SK-MEL-5 (cell line): Measurements from ENCODE around the gene ADAMTS17. TPM values are rescaled to one million over a fixed set of nuclear protein-coding genes. Genes with fewer than 3 reads are reported as not detected.
A peak's percentile ranks its signal among the peaks of the same experiment; 100 is the strongest.

Experiments used
- DNase-seq: peaks from one replicate; pipeline ENCODE4 v3.0.0-alpha.2; 2016; ENCODE audit warnings: low read depth, low spot score
- in situ Hi-C: cut with HindIII; loops from 2 replicates; pipeline ENCODE4 v1.10.0; 2016; ENCODE audit warnings: low sequenced_read_pairs, high pct_unique_total_duplicates, low pct_unique_long_range_greater_than_20kb
- total RNA-seq: library from RNA; depleted of rRNA; stranded (reverse); fragments of >200 nt; shearing (Covaris generic); gene quantifications from 2 replicates; pipeline ENCODE4 v1.2.3, GENCODE V29; 2014

ADAMTS17 gene
- total RNA-seq, 1 experiment from 2014 or later = 1.8 TPM

GRCh38 chr15:100330221-100330620 lies 11.6 kb downstream of the ADAMTS17 start:
- in situ Hi-C loops = no loop called here
- DNase-seq = no peak

DNA sequence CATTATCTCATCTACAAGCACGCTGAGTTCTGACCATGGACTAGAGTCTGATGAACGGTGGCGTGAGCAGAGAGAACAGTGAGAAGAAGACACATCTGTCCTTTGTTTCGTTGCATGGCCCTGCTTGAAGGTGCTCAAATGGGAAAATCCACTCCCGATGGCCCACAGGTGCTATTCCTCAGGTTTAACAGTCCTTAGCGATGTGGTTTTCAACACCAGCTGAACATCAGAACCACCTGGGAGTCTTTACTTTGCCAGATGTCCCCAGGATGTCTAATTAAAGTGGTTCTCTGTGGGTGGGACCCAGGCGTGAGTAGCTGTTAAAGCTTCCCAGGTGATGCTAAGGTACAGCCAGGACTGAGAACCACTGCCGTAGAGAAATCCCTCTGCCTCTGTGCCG lies 13.0 kb downstream of the ADAMTS17 start:
- in situ Hi-C loops = no loop called here
- no peak for DNase-seq

DNA sequence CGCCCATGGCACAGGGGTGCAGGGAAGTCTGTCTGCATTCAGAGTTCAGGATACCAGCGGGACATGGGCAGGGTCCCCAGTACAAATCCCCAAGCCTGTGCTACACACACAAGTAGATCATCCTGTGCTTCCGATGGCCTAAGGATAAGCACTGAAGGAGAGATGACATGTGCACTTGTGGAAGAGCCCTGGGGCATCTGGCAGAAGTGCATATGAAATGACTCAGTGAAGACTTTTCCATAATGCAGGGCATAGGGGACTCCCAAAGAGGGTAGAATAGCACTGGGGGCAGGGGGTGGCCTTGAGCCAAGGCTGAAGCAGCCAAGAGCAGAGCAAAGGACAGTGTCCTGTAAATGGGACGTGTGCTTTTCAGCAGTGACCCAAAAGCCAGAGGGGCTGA lies 22.9 kb downstream of the ADAMTS17 start:
- in situ Hi-C loops = no loop called here
- DNase-seq = no peak

GRCh38 chr15:100314809-100315400 lies 26.9 kb downstream of the ADAMTS17 start:
- DNase-seq = no peak
- in situ Hi-C loops = no loop called here

- in situ Hi-C loops = no loop called here
These were observed 29.8 kb downstream of the ADAMTS17 start for GRCh38 chr15:100311833-100312476.

GRCh38 chr15:100311154-100311625 lies 30.6 kb downstream of the ADAMTS17 start:
- no peak for DNase-seq
- in situ Hi-C loops = no loop called here

More at GRCh38 chr15:100311833-100312476, 29.8 kb downstream of the ADAMTS17 start:
- no peak for DNase-seq

- in situ Hi-C loops = no loop called here
- no peak for DNase-seq
These were observed 31.1 kb downstream of the ADAMTS17 start for GRCh38 chr15:100310513-100311153.

GRCh38 chr15:100310041-100310405 lies 31.8 kb downstream of the ADAMTS17 start:
- in situ Hi-C loops = no loop called here
- DNase-seq = no peak

DNA sequence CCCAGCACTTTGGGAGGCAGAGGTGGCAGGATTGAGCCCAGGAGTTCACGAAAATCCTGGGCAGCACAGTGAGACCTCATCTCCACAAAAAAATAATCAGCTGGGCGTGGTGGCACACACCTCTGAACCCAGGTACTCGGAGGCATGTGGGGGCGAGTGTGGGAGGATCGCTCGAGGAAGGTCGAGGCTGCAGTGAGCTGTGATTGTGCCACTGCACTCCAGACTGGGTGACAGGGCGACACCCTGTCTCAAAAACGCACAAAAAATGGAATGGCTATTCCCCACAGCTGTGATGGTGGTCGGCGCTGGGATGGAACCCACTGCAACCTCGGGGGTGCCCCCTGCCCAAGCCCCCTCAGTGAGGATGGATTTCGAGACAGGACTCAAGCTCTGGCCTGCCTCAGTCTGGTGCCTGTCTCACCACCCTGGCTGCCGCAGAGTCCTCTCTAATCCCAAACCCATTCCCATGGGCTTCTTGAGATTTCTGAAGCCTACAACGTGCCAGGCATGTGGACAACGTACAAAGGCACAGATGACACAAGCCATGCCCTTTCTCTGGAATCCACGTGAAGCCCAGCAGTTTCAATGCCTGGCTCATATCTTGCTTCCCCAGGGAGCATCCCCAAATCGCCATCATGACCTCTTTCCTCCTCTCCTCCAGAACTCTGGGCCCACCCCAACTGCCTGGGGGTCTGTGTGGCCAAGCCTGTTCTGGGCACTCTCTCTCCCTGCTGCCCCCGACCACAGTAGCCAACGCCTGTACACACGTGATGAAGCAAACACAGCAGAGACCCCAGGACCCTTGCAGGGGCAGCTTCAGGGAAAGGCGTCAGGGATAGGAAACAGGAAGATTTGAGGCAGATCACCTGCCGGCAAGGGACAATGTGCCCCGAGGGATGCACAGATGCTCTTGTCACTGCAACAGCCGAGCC lies 32.4 kb downstream of the ADAMTS17 start:
- in situ Hi-C loops = no loop called here
- DNase-seq = peak; percentile 15

DNA sequence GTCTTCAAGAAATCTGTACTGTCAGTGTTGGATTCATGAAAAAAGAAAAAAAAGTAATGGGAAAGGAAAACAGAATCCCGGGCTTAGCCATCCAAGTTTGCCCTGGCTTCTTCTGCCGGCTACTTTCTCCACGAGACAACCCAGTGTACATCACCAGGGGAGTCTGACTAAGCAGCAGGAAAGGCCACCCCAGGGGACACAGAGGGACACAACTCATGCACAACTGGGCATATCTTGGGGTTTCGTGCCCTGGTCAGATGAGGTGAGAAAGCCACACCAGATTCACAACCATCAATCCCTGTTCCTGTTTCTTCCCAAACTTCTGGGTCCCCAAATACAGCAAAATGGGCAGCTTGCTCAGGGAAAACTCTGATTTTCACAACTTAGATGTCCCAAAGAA lies 33.2 kb downstream of the ADAMTS17 start:
- no peak for DNase-seq
- in situ Hi-C loops = no loop called here

GRCh38 chr15:100308213-100308600 lies 33.6 kb downstream of the ADAMTS17 start:
- no peak for DNase-seq
- in situ Hi-C loops = no loop called here

DNA sequence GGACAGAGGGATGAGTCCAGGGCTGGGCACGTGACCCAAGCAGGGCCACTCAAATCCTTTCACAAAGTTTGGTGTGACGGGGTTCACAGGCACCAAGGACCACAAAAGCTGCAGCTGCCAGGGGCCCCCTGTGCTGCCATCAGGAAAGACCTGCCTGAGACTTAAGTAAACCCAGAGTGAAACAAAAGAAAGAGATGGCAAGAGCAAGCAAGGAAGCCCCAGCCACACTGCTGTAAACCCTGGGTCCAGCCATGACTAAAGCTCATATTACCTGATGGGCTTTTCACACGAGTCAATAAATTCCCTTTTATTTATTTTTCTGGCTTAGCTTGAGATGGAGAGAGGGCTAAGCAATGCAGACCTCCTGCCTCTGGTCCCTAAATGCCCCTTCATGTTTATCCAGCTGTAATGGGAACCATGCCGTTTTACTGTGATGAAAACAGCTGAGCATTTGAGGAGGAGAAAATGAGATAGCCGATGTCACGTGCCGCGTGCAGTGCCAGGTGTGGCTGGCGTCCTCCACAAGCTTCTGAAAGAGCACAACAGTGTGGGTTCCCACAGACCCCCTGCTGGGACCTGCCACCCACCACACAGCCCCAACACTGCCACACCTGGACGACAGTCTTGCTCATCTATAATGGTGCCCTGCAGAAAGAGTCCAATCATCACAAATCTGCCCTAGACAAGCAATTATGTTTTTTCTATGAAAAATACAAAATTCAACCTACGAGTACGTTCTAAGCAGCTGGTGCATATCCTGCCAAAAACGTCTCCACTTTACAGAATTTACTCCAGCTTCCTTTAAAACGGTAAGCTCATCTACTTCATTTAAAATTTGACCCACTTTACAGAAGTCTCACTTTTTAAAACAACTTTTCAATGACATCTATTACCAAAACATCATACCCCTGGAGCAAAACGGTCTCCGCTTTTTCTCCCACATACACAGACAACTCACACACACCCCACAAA lies 34.2 kb downstream of the ADAMTS17 start:
- in situ Hi-C loops = no loop called here
- no peak for DNase-seq

DNA sequence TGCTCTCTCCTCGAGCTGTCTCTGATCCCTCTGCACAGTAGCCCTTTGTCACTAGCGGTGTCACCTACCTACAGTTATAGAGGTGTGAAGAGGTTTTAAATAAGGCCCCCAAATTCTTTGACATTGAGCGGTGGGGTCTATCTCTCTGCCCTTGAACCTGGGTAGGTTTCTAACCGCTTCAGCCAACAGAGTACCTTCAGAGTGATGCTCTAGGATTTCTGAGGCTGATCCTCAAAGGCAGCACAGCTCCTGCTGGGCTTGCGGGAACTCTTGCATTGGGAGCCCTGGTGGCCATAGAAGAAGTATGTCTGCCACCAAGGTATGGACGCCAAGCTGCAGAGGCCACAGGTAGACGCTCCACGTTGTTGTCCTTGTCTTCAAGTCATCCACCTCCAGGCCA lies 35.7 kb downstream of the ADAMTS17 start:
- in situ Hi-C loops = no loop called here
- DNase-seq = no peak

DNA sequence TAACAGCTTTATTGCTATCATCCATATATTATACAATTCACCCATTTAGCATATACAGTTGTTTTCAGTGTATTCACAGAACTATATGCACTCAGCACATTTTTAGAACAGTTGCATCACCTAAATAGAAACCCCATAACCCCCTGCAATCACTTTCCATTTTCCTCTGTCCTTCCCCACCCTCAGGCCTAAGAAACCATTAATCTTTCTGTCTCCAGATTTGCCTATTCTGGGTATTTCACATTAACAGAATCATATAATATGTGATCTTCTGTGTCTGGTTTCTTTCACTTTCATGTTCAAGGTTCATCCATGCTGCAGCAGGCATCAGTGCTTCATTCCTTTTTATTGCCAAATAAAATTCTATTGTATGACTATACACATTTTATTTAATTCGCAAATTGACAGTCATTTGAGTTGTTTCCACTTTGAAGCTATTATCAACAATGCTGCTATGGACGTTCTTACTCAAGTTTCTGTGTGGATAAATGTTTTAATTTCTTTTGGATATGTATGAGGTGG lies 39.8 kb downstream of the ADAMTS17 start:
- no peak for DNase-seq
- in situ Hi-C loops = no loop called here

- in situ Hi-C loops = no loop called here
These were observed 43.5 kb downstream of the ADAMTS17 start for GRCh38 chr15:100298257-100298656.

DNA sequence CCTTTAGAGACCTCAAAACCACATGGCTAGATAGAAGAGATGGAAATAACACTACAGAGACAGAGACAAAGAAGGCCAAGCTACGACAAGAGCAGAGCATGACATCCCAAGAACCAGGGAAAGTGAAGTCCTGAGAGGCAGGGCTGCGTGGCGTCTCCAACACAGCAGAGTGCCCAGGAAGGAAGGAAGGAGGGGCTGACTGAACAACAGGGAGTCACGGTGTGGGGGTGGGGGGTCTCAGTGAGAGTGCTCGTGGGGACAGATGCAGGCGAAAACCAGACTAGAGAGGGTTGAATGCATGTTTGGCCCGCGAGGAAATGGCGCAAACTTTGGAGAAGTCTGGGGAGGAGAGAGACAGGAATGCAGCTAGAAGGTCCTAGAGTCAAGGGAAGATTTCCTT lies 44.0 kb downstream of the ADAMTS17 start:
- no peak for DNase-seq
- in situ Hi-C loops = no loop called here

More at GRCh38 chr15:100298257-100298656, 43.5 kb downstream of the ADAMTS17 start:
- DNase-seq = no peak
